Muscle layer of colon (tissue), 2 donors: ENCODE measurements around the gene STRN.
"Not testable (repeated sequence)": the region's sequence is repeated elsewhere in the genome, so short reads cannot be mapped to it uniquely, and the experiment has no call there.

Experiments
- H3K27ac ChIP-seq: one replicate; pipeline ENCODE4 v1.7.0; 2013; ENCODE audit warnings: low read depth, mild to moderate bottlenecking, low read length, moderate library complexity
- H3K27me3 ChIP-seq, 2 donors: one replicate each; pipeline ENCODE4 v1.7.0; 2013; ENCODE audit warnings: low read length in 2 of 2, mild to moderate bottlenecking in 2 of 2; ENCODE audit not compliant: insufficient read depth in 2 of 2, control insufficient read depth in 1 of 2
- H3K36me3 ChIP-seq: one replicate; pipeline ENCODE4 v1.7.0; 2013; ENCODE audit warnings: mild to moderate bottlenecking, low read length; ENCODE audit not compliant: insufficient read depth
- H3K4me1 ChIP-seq: one replicate; pipeline ENCODE4 v1.7.0; 2013; ENCODE audit warnings: mild to moderate bottlenecking, low read length; ENCODE audit not compliant: insufficient read depth
- H3K4me3 ChIP-seq, 2 donors: one replicate each; pipeline ENCODE4 v1.7.0; 2013; ENCODE audit warnings: low read length in 2 of 2, low read depth in 1 of 2, mild to moderate bottlenecking in 1 of 2, moderate library complexity in 1 of 2
- H3K9ac ChIP-seq: one replicate; pipeline ENCODE4 v1.7.0; 2013; ENCODE audit warnings: low read length
- H3K9me3 ChIP-seq: one replicate; pipeline ENCODE4 v1.7.0; 2013; ENCODE audit warnings: mild to moderate bottlenecking, low read length
- donor health status: abdominal sarcoma.
- donor health status: Adenocarcinoma of cecum.

Gene STRN

DNA sequence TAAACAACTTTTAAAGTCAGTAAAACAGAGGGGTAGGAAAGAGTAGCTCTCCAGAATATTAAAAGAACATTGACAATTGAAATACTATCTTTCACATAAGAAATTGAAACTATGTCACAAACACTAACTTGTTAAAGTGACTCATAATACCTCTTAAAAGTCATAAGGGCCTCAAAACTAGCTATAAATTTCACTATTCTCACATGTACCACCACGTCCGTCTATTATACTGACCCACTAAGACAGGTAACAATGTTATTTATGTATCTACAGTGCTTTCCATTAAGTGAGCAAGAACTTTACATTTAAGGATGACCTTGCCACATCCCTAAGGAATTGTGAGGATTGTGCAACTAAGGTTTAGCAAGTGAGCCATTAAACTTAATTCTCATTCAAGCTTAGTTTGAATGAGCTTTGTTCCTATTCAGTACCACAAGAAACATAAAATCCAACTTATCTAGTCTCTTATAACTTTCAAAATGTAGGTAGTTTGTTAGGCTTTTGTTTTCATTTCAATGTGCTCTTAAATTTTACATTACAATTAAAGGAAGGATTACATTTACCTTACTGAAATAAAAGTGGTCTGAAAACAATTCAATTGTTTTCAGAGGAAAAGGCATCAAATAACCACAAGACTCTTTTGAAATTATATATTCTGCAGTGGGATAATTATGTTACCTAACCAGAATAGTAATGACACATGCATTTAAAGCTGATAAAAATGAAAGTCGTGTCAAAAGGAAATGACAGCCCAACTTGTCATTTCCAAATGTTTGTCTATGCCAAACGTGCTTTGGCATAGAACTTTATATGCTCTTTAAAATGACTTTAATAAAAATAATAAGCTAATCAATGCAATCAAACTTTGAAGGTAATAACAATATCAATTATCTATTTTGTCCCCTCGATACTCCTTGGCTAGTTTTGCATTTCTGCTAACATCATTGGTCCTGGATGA is 39.9 kb downstream of the STRN start:
- H3K27ac ChIP-seq, H3K27me3 ChIP-seq, H3K36me3 ChIP-seq, H3K9ac ChIP-seq, H3K4me3 ChIP-seq, H3K9me3 ChIP-seq, H3K4me1 ChIP-seq: not testable (repeated sequence)

DNA sequence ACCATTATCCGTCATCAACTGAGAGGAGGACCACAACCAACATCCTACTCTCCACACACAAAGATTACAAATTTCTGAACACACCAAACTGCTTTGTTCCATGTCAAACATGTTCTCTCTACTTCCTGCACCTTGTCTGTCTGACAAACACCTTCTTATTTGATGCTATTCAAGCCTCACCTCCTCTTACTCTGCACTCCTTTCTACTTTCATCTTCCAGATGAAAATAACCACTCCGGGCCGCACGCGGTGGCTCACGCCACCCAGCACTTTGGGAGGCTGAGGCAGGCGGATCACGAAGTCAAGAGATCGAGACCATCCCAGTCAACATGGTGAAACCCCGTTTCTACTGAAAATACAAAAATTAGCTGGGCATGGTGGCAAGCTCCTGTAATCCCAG is 43.7 kb downstream of the STRN start:
- not testable (repeated sequence) for H3K4me3 ChIP-seq, H3K9me3 ChIP-seq, H3K27ac ChIP-seq, H3K9ac ChIP-seq, H3K36me3 ChIP-seq, H3K27me3 ChIP-seq, H3K4me1 ChIP-seq

DNA sequence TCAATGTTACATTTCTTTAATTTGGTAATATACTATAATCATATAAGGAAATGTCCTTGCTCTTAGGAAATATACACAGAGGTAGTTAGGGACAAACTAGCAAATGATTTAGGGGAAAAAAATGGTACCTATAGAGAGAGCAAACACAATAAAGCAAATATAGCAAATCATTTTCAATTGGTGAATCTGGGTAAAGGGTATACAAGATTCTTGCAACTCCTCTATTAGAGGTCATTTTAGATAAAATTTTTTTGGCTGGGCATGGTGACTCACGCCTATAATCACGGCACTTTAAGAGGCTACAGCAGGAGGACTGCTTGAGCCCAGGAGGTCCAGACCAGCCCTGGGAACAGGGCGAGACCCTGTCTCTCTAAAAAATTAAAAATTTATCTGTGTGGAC is 44.4 kb downstream of the STRN start:
- Histone ChIP-seq H3K27ac (no peak overlapping the region), H3K4me3 (no peak overlapping the region), H3K27me3 (no peaks in the 10 kb centered on the region), H3K36me3 (no peaks in the 10 kb centered on the region), H3K9ac (no peak overlapping the region), H3K4me1 (no peaks in the 10 kb centered on the region), H3K9me3 (no peaks in the 10 kb centered on the region)

DNA sequence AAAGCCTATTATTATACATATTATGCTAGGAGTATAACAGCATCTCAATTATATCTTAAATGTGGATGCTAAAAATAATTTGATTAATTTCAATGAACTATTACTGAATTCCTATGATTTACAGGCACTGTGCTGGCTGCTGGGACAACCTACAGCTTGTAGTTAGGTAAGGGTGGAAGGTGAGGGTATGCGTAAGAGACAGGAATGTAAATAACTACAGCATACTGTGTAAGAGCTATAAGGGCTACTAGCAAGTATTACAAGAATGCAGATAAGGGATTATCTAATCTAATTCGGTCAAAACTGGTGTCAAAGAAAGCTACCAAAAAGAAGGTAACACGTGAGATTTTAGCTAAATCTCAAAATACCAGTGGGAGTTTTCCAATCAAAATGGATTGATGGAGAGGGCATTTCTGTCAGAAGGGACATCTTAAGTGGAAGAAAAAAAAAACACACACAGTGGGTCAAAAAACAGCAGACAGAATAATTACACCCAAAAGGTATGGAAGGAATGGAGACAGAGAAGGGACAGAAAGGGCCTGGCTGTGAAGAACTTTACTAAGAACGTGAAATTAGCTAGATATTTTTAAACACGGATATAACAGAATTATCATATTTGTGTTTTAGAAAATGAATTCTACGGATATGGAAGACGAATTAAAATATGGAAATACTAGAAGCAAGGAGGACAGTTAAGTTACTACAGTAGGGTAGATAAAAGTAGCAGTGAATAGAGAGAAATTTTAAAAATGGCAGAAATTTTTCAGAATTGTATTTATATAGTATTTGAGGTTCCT is 47.1 kb downstream of the STRN start:
- Histone ChIP-seq H3K9me3 (no peaks in the 10 kb centered on the region), H3K4me3 (no peak overlapping the region), H3K9ac (no peak overlapping the region), H3K27ac (no peak overlapping the region), H3K36me3 (no peaks in the 10 kb centered on the region), H3K27me3 (no peaks in the 10 kb centered on the region), H3K4me1 (no peaks in the 10 kb centered on the region)

DNA sequence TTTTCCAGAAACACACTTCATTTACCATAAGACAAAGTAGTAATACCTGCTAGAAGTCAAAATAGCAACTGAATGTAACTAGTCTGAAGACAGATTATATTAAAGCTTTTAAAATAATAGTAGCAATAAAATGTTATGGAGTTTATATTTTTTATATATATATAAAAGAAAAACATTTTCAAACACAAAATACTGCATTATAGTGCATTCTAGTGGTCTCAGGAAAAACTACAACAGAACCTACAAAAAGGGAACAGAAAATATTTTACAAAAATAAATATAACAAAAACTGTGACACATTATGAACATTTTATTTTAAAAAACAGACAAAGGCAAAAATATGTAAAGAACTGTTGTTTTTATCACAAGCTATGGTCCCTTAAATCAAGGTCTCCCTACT is 48.0 kb downstream of the STRN start:
- H3K4me3 ChIP-seq = no peak overlapping the region
- H3K9me3 ChIP-seq = no peaks in the 10 kb centered on the region
- H3K27ac ChIP-seq = no peak overlapping the region
- no peak overlapping the region for H3K9ac ChIP-seq
- no peaks in the 10 kb centered on the region for H3K4me1 ChIP-seq
- no peaks in the 10 kb centered on the region for H3K36me3 ChIP-seq
- H3K27me3 ChIP-seq = no peaks in the 10 kb centered on the region

DNA sequence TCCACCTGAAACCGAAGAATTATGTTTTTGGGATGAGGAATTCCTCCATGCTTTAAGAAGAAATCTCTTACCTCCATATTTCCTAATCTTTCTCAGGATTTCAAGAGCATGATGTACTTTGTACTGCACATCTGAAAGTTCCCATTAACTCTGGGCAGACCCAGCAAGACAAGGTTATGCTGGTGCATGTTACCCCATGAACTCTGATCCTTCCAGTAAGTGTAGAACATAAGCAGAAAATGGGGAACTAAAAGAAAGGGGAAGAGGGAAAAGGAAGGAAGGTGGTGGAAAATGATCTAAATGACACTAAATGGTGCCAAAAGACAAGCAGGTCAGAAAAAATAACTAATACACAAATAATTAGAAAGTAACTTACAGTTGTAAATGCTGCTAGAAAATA is 50.7 kb downstream of the STRN start:
- Histone ChIP-seq H3K9ac (no peak overlapping the region), H3K27ac (no peak overlapping the region), H3K27me3 (no peaks in the 10 kb centered on the region), H3K9me3 (no peaks in the 10 kb centered on the region), H3K4me1 (no peaks in the 10 kb centered on the region), H3K36me3 (no peaks in the 10 kb centered on the region), H3K4me3 (no peak overlapping the region)

DNA sequence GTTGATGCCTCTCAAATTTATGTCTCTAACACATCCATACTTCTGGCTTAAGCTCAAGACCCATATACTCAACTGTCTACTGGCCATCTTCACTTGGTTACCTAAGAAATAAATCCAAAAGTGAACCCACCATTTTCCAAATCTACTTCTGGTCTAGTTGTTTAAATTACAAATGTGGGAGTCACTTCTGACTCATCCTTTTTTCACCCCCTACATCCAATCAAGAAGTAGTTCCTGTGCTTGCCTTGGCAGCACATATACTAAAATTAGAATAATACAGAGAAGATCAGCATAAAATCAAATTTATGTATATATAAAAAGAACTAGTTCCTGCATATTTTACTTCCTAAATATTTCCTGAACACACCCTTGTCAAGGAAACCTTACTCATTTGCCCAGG is 53.6 kb downstream of the STRN start:
- no peak overlapping the region for H3K4me3 ChIP-seq

DNA sequence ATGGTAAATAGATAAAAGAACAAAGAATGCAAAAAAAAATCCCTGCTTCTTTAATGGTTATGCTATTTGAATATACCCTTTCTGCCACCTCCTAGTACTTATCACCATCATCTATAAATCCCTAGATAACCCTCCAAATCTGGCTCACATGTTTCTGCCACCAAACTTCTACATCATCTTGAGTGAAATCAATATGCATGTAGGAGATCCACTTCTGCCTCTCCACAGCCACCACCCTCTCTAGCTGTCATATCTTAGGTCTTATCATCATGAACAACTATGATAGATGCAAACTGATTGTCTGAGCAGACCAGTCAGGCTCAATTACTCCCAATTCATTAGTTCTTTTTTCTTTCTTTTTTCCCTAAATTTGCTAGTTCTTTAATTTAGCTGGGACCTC is 55.3 kb downstream of the STRN start:
- no peak overlapping the region for H3K4me3 ChIP-seq
- H3K27ac ChIP-seq = no peak overlapping the region
- no peaks in the 10 kb centered on the region for H3K4me1 ChIP-seq
- H3K9me3 ChIP-seq = no peaks in the 10 kb centered on the region
- H3K9ac ChIP-seq = no peak overlapping the region
- H3K27me3 ChIP-seq = no peaks in the 10 kb centered on the region
- H3K36me3 ChIP-seq = no peaks in the 10 kb centered on the region

More for the DNA sequence above, 53.6 kb downstream of the STRN start:
- Histone ChIP-seq H3K9ac (no peak overlapping the region), H3K27me3 (no peaks in the 10 kb centered on the region), H3K36me3 (no peaks in the 10 kb centered on the region), H3K27ac (no peak overlapping the region), H3K4me1 (no peaks in the 10 kb centered on the region), H3K9me3 (no peaks in the 10 kb centered on the region)

DNA sequence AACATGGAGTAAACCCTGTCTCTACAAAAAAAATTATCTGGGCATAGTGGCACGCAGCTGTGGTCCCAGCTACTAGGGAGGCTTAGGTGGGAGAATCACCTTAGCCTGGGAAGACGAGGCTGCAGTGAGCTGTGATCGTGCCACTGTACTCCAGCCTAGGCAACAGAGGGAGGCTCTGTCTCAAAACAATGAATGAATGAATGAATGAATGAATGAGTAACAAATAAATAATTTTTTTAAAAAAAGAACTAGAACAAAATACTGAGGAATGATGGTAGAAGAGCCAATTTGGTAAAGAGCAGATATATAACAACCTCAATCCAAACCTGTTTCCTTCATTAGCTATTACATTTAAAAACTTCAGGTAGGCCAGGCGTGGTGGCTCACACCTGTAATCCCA is 60.1 kb downstream of the STRN start:
- H3K27me3 ChIP-seq = no peaks in the 10 kb centered on the region
- H3K9ac ChIP-seq = no peak overlapping the region
- H3K27ac ChIP-seq = no peak overlapping the region
- no peaks in the 10 kb centered on the region for H3K9me3 ChIP-seq
- H3K4me1 ChIP-seq = no peaks in the 10 kb centered on the region
- no peak overlapping the region for H3K4me3 ChIP-seq
- H3K36me3 ChIP-seq = no peaks in the 10 kb centered on the region

DNA sequence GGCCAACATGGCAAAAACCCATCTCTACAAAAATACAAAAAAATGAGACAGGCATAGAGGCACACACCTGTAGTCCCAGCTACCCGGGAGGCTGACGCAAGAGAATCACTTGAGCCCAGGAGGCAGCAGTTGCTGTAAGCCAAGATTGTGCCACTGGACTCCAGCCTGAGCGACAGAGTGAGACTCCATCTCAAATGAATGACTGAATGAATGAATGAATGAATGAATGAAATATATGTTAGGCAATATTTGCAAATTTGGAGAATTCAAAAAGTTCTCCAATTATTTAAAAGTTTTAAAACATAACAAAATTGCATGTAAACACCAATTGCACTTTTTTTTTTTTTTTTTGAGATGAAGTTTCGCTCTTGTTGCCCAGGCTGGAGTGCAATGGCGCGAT is 61.7 kb downstream of the STRN start:
- no peaks in the 10 kb centered on the region for H3K9me3 ChIP-seq
- H3K4me3 ChIP-seq = no peak overlapping the region
- H3K36me3 ChIP-seq = no peaks in the 10 kb centered on the region
- no peaks in the 10 kb centered on the region for H3K27me3 ChIP-seq
- H3K27ac ChIP-seq = no peak overlapping the region
- H3K9ac ChIP-seq = no peak overlapping the region
- H3K4me1 ChIP-seq = no peaks in the 10 kb centered on the region

DNA sequence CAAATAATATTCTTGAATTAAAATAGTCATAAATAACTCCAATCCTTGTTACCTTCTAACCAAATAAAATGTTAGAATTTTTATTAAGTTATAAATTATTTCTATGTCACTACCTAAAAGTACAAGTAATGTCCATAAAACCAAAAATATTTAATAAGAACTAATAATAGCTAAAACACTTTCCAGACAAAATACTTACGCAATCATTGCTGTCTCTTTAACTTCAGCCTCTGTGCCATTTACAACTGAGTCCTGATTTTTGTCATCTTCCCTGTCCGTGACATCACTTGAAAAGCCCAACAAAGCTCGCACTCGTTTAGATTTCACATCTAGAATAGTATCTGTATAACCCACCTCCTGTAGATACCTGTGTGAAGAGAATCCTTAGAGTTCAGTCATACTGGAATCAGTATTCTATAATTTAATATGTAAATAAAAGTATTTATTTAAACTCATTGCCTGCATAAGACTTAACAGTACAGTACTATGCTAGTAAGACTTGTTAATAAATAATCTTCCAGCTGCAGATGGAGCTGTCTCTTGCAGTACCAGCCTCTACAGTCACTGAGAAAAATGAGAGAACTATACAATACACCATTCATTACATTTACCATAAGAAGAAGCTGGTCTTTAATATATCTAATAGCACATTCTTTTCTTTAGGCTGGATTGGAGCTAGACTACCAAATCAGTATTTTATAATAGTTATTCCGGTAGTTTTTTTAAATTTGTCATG is 63.8 kb downstream of the STRN start:
- no peaks in the 10 kb centered on the region for H3K4me1 ChIP-seq
- no peak overlapping the region for H3K9ac ChIP-seq
- H3K9me3 ChIP-seq = no peaks in the 10 kb centered on the region
- no peak overlapping the region for H3K4me3 ChIP-seq
- H3K27ac ChIP-seq = no peak overlapping the region
- no peaks in the 10 kb centered on the region for H3K36me3 ChIP-seq
- H3K27me3 ChIP-seq = no peaks in the 10 kb centered on the region
